HG02588 (cell line): ENCODE measurements around the gene PYGM.
"Not testable (repeated sequence)": the region's sequence is repeated elsewhere in the genome, so short reads cannot be mapped to it uniquely, and the experiment has no call there.

Experiments
- ATAC-seq: cut with Tn5 transposase; IDR thresholded peaks from one replicate; pipeline ENCODE4 v1.9.1; 2021; ENCODE audit warnings: mild to moderate bottlenecking, moderate library complexity; ENCODE audit not compliant: unreplicated experiment

PYGM gene

GRCh38 chr11:64720167-64720566, 39.6 kb downstream of the PYGM start:
- ATAC-seq: no peak

GRCh38 chr11:64719406-64719805, 40.4 kb downstream of the PYGM start:
- no peak for ATAC-seq

- no peak for ATAC-seq
Measured at GRCh38 chr11:64718780-64719124, 41.0 kb downstream of the PYGM start.

GRCh38 chr11:64718084-64718779, 41.5 kb downstream of the PYGM start:
- ATAC-seq: no peak

GRCh38 chr11:64717268-64717578, 42.6 kb downstream of the PYGM start:
- ATAC-seq: no peak

GRCh38 chr11:64716473-64717267, 43.1 kb downstream of the PYGM start:
- no peak for ATAC-seq

- no peak for ATAC-seq
Measured at GRCh38 chr11:64715756-64716472, 43.9 kb downstream of the PYGM start.

- ATAC-seq: no peak
Measured at GRCh38 chr11:64715110-64715509, 44.7 kb downstream of the PYGM start.

- ATAC-seq: no peak
Measured at GRCh38 chr11:64714666-64715065, 45.1 kb downstream of the PYGM start.

- no peak for ATAC-seq
Measured at GRCh38 chr11:64713781-64714363, 45.9 kb downstream of the PYGM start.

- ATAC-seq: no peak
Measured at GRCh38 chr11:64713016-64713707, 46.6 kb downstream of the PYGM start.

GRCh38 chr11:64712430-64713015, 47.3 kb downstream of the PYGM start:
- no peak for ATAC-seq

GRCh38 chr11:64711956-64712362, 47.8 kb downstream of the PYGM start:
- no peak for ATAC-seq

GRCh38 chr11:64711138-64711955, 48.4 kb downstream of the PYGM start:
- no peak for ATAC-seq

- no peak for ATAC-seq
Measured at GRCh38 chr11:64710418-64711137, 49.2 kb downstream of the PYGM start.

GRCh38 chr11:64705501-64705900, 54.3 kb downstream of the PYGM start:
- no peak for ATAC-seq

- no peak for ATAC-seq
Measured at GRCh38 chr11:64703048-64703447, 56.7 kb downstream of the PYGM start.

- ATAC-seq: not testable (repeated sequence)
Measured at GRCh38 chr11:64701956-64702355, 57.8 kb downstream of the PYGM start.

- ATAC-seq: no peak
Measured at GRCh38 chr11:64698427-64698826, 61.3 kb downstream of the PYGM start.
